Neuronal stem cell (in vitro differentiated cells): Measurements from ENCODE around the gene HDAC7.
"Not testable (repeated sequence)": the region's sequence is repeated elsewhere in the genome, so short reads cannot be mapped to it uniquely, and the experiment has no call there.

Experiments used
- DNase-seq: peaks from one replicate; pipeline ENCODE4 v3.0.0-alpha.2; 2013; ENCODE audit warnings: low spot score
- H2AFZ ChIP-seq: one replicate; pipeline ENCODE4 v1.6.1; 2013; ENCODE audit warnings: mild to moderate bottlenecking, low read length, inconsistent platforms
- H2AK5ac ChIP-seq: 2 replicates; pipeline ENCODE4 v1.6.1; 2013; ENCODE audit warnings: low read depth, mild to moderate bottlenecking, inconsistent platforms, low read length, moderate library complexity, mixed read lengths
- H2BK120ac ChIP-seq: 2 replicates; pipeline ENCODE4 v1.6.1; 2013; ENCODE audit warnings: low read depth, mild to moderate bottlenecking, inconsistent platforms, low read length, moderate library complexity, mixed read lengths
- H2BK12ac ChIP-seq: one replicate; pipeline ENCODE4 v1.6.1; 2013; ENCODE audit warnings: low read length, inconsistent platforms
- H2BK15ac ChIP-seq: 2 replicates; pipeline ENCODE4 v1.6.1; 2013; ENCODE audit warnings: mild to moderate bottlenecking, low read length, inconsistent platforms, mixed read lengths
- H2BK5ac ChIP-seq: one replicate; pipeline ENCODE4 v1.6.1; 2013; ENCODE audit warnings: inconsistent platforms, mild to moderate bottlenecking, low read length, moderate library complexity
- H3K14ac ChIP-seq: one replicate; pipeline ENCODE4 v1.6.1; 2013; ENCODE audit warnings: low read length, inconsistent platforms
- H3K18ac ChIP-seq: 2 replicates; pipeline ENCODE4 v1.6.1; 2013; ENCODE audit warnings: low read length, inconsistent platforms
- H3K23ac ChIP-seq: 2 replicates; pipeline ENCODE4 v1.6.1; 2013; ENCODE audit warnings: low read depth, mild to moderate bottlenecking, mixed read lengths, low read length, inconsistent platforms; ENCODE audit not compliant: poor library complexity
- H3K27ac ChIP-seq: replicated peaks from 3 replicates; pipeline ENCODE4 v1.5.1; 2013; ENCODE audit warnings: low read length, inconsistent platforms
- H3K27me3 ChIP-seq, 3 experiments: 2 replicates each; pipeline ENCODE4 v1.6.1; 2013; ENCODE audit warnings: low read length in 3 of 3, mild to moderate bottlenecking in 2 of 3, inconsistent platforms in 1 of 3, low read depth in 1 of 3, mixed read lengths in 1 of 3, moderate library complexity in 1 of 3; ENCODE audit not compliant: control insufficient read depth in 3 of 3, insufficient read depth in 3 of 3
- H3K36me3 ChIP-seq, 2 donors: replicated peaks in 1 of 2; 2 replicates each; pipeline ENCODE4 v1.6.1; 2013; ENCODE audit warnings: low read length in 2 of 2; ENCODE audit not compliant: control insufficient read depth in 2 of 2, insufficient read depth in 2 of 2
- H3K4ac ChIP-seq: 2 replicates; pipeline ENCODE4 v1.6.1; 2013; ENCODE audit warnings: inconsistent platforms, mild to moderate bottlenecking, low read length, moderate library complexity
- H3K4me1 ChIP-seq, 2 donors: 1 replicate in 1 of 2; 2 replicates in 1 of 2; pipeline ENCODE4 v1.6.1; 2013; ENCODE audit warnings: low read length in 2 of 2, low read depth in 1 of 2; ENCODE audit not compliant: control insufficient read depth in 2 of 2, insufficient read depth in 1 of 2
- H3K4me2 ChIP-seq: one replicate; pipeline ENCODE4 v1.6.1; 2013; ENCODE audit warnings: mild to moderate bottlenecking, low read length, inconsistent platforms; ENCODE audit not compliant: insufficient read depth, poor library complexity, severe bottlenecking
- H3K4me3 ChIP-seq, 2 donors: 2 replicates each; pipeline ENCODE4 v1.5.1; 2013; ENCODE audit warnings: low read length in 2 of 2, mild to moderate bottlenecking in 2 of 2, inconsistent platforms in 1 of 2, moderate library complexity in 1 of 2
- H3K79me1 ChIP-seq: one replicate; pipeline ENCODE4 v1.6.1; 2013; ENCODE audit warnings: low read depth, mild to moderate bottlenecking, inconsistent platforms, low read length, moderate library complexity
- H3K9ac ChIP-seq: one replicate; pipeline ENCODE4 v1.6.1; 2013; ENCODE audit warnings: mild to moderate bottlenecking, low read depth, low read length, inconsistent platforms; ENCODE audit not compliant: poor library complexity
- H3K9me3 ChIP-seq, 2 donors: replicated peaks in 1 of 2; 2 replicates each; pipeline versions ENCODE3 to v1.6.1; 2013; ENCODE audit warnings: low read length in 2 of 2, mild to moderate bottlenecking in 2 of 2, inconsistent platforms in 1 of 2, low read depth in 1 of 2, mixed read lengths in 1 of 2, moderate library complexity in 1 of 2; ENCODE audit not compliant: control insufficient read depth in 2 of 2, insufficient read depth in 1 of 2
- H4K8ac ChIP-seq: one replicate; pipeline ENCODE4 v1.6.1; 2013; ENCODE audit warnings: low read depth, mild to moderate bottlenecking, inconsistent platforms, low read length, moderate library complexity
- H4K91ac ChIP-seq: one replicate; pipeline ENCODE4 v1.6.1; 2013; ENCODE audit warnings: low read length, low read depth, mild to moderate bottlenecking, inconsistent platforms; ENCODE audit not compliant: poor library complexity
- WGBS, 2 donors: extraction: QIAGEN DNeasy Blood & Tissue Kit; methylation state at CpG; one replicate each; pipeline ENCODE4 v1.1.7; 2013; ENCODE audit warnings: missing lambda C conversion rate in 2 of 2, mixed read lengths in 1 of 2; ENCODE audit not compliant: insufficient read length in 2 of 2, insufficient replicate concordance in 1 of 2; ENCODE audit errors: extremely low coverage in 2 of 2; 5-methylcytosine and 5-hydroxymethylcytosine counted together

HDAC7 gene

DNA sequence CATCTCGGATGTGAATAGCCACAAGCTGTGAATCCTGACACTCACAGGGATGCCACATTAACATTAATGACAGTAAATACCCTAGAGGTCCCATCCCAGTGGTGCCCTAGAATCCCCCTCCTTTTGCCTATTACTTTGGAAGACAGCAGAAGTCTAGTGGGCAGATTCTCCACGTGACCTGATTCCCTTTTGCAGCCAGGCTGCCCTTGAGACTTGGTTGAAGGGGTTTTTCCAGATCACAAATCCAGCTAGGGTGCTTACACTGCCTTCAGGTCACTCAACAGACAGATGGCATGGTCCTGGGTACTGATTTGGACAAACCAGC, 8.7 kb downstream of the HDAC7 start:
- Histone ChIP-seq H2AK5ac (no peak overlapping the region), H3K27me3 (no peaks in the 10 kb centered on the region), H2BK120ac (no peak overlapping the region), H2BK5ac (no peak overlapping the region), H4K8ac (no peak overlapping the region), H3K36me3 (peaks cover 0 to 29% of the 10 kb centered on the region in 2 donors), H2BK15ac (no peak overlapping the region), H4K91ac (no peak overlapping the region), H2BK12ac (no peak overlapping the region), H3K79me1 (peaks cover 11% of the 10 kb centered on the region), H3K27ac (no peak overlapping the region), H3K4me1 (peaks cover 47 to 52% of the 10 kb centered on the region in 2 donors), H3K4ac (no peak overlapping the region), H3K9me3 (no peaks in the 10 kb centered on the region), H2AFZ (no peak overlapping the region), H3K23ac (no peak overlapping the region), H3K4me2 (no peak overlapping the region), H3K18ac (no peak overlapping the region), H3K14ac (no peak overlapping the region), H3K9ac (no peak overlapping the region), H3K4me3 (no peak overlapping the region)
- WGBS, 2 donors, result no CpG with 5 or more reads among the region's 2 CpGs
- DNase-seq, result no peak

DNA sequence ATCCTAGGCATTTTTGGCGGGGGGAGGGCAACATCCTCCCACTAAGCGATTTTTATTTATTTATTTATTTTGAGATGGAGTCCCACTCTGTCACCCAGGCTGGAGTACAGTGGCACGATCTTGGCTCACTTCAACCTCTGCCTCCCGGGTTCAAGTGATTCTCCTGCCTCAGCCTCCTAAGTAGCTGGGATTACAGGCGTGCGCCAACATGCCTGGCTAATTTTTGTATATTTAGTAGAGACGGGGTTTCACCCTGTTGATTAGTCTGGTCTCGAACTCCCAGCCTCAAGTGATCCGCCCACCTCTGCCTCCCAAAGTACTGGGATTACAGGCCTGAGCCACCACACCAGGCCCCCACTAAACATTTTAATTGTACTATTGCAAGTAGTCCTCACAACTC, 10.2 kb downstream of the HDAC7 start:
- H3K4me2 ChIP-seq, H4K91ac ChIP-seq, H2AK5ac ChIP-seq, H2BK5ac ChIP-seq, H3K14ac ChIP-seq, H3K9me3 ChIP-seq, H2AFZ ChIP-seq, H3K27me3 ChIP-seq, H2BK15ac ChIP-seq, H2BK12ac ChIP-seq, H3K4me3 ChIP-seq, H4K8ac ChIP-seq, H3K9ac ChIP-seq, H3K4ac ChIP-seq, H3K23ac ChIP-seq, H2BK120ac ChIP-seq, H3K18ac ChIP-seq, DNase-seq, H3K27ac ChIP-seq: not testable (repeated sequence)
- WGBS, 2 donors, result no CpG with 5 or more reads among the region's 9 CpGs
- peaks cover 0 to 35% of the 10 kb centered on the region in 2 donors for H3K36me3 ChIP-seq
- H3K79me1 ChIP-seq, result peaks cover 11% of the 10 kb centered on the region
- peaks cover 51 to 52% of the 10 kb centered on the region in 2 donors for H3K4me1 ChIP-seq

DNA sequence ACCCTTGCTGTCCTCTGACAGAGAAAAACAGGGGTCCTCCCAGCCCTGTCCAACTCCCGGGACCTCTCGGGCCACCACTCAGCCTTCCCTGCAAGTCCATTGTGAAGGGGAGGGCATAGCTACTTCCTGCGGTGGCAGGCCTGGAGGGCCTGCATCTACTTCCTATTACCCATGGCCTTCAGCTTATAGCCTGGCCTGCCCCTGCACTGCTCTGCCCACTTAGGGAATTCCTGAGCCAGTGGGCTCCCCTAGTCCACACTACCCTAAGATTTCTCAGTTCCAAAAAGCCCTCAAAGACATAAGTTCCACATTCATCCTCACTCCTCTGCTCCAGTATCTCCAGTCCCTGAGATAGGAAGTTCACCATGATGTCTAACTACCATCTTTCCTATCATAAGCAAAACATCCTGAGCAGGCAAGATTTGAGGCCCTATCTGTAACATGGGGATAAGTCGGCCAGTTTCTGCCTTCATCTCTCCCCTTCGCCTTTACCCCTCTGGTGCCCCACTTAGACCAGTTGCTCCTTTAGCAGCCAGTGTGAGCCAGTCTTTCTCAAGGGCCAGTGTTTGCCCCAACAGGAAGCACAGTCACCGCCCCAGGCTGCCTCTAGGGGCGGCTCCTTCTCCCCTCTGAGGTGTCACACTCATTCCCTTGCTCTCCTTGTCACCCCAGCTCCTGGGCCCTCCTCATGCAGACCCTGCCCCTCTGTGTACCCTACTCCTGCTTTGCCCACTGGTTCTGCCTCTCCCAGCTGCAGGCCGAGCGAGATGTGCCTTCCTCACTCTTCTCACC, 10.9 kb downstream of the HDAC7 start:
- no peak overlapping the region for H2BK15ac ChIP-seq
- no peak overlapping the region for H2BK120ac ChIP-seq
- no peak overlapping the region for H4K8ac ChIP-seq
- H3K27ac ChIP-seq, result no peak overlapping the region
- no peaks in the 10 kb centered on the region for H3K9me3 ChIP-seq
- H2AFZ ChIP-seq, result no peak overlapping the region
- H3K18ac ChIP-seq, result peak overlapping the region; percentile 65
- DNase-seq, result no peak
- peak overlapping the region; percentile 81 for H2AK5ac ChIP-seq
- H3K23ac ChIP-seq, result no peak overlapping the region
- H3K14ac ChIP-seq, result peak overlapping the region; percentile 4
- peaks cover 11% of the 10 kb centered on the region for H3K79me1 ChIP-seq
- peak overlapping the region; percentile 7 for H3K9ac ChIP-seq
- H2BK5ac ChIP-seq, result peak overlapping the region; percentile 30
- H3K4me2 ChIP-seq, result no peak overlapping the region
- no peak overlapping the region for H3K4ac ChIP-seq
- H2BK12ac ChIP-seq, result peak overlapping the region; percentile 43
- peaks cover 0 to 40% of the 10 kb centered on the region in 2 donors for H3K36me3 ChIP-seq
- H3K4me3 ChIP-seq, result no peak overlapping the region
- peaks cover 45 to 52% of the 10 kb centered on the region in 2 donors for H3K4me1 ChIP-seq
- WGBS, 2 donors, result no CpG with 5 or more reads among the region's 9 CpGs
- peak overlapping the region; percentile 35 for H4K91ac ChIP-seq
- H3K27me3 ChIP-seq, result no peaks in the 10 kb centered on the region

DNA sequence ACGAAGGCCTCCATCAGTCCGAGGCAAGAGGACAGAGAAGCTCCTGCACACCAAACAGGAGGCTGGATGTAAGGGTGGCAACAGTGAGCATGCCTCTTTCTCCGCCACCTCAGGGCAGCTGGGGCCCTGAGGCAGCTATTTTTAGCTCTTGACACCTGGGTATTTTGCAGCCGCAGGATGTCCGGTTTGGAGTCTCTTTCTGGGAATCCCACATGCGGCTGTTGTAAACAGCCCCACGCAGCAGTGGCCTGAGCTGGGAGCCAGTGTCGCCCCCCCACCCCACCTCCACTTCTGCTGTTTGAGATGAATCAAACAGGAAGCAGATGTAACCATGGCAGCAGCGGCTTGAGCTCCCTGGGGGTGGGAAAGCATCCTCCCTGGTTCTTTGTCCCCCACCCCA, 11.7 kb downstream of the HDAC7 start:
- Histone ChIP-seq H3K14ac (peak overlapping the region; percentile 22), H2AFZ (no peak overlapping the region), H3K23ac (no peak overlapping the region), H3K36me3 (peaks cover 0 to 45% of the 10 kb centered on the region in 2 donors), H2BK120ac (no peak overlapping the region), H3K18ac (peak overlapping the region; percentile 81), H3K9ac (peak overlapping the region; percentile 68), H3K79me1 (peaks cover 11% of the 10 kb centered on the region), H3K4me2 (no peak overlapping the region), H2BK5ac (peak overlapping the region; percentile 20), H3K4me1 (peaks cover 38 to 45% of the 10 kb centered on the region in 2 donors), H4K91ac (no peak overlapping the region), H4K8ac (no peak overlapping the region), H2BK15ac (no peak overlapping the region), H3K4me3 (no peak overlapping the region), H2BK12ac (no peak overlapping the region), H3K4ac (no peak overlapping the region), H3K9me3 (no peaks in the 10 kb centered on the region), H3K27ac (no peak overlapping the region), H3K27me3 (no peaks in the 10 kb centered on the region), H2AK5ac (peak overlapping the region; percentile 12)
- no peak for DNase-seq
- WGBS, 2 donors, result no CpG with 5 or more reads among the region's 9 CpGs
